HG03432 (cell line): ENCODE data around the gene TNNI3.
"Not testable (repeated sequence)": the region's sequence is repeated elsewhere in the genome, so short reads cannot be mapped to it uniquely, and the experiment has no call there.

Experiments
- ATAC-seq: cut with Tn5 transposase; IDR thresholded peaks from one replicate; pipeline ENCODE4 v1.9.1; 2021; ENCODE audit warnings: mild to moderate bottlenecking, moderate library complexity; ENCODE audit not compliant: unreplicated experiment

The TNNI3 gene

DNA sequence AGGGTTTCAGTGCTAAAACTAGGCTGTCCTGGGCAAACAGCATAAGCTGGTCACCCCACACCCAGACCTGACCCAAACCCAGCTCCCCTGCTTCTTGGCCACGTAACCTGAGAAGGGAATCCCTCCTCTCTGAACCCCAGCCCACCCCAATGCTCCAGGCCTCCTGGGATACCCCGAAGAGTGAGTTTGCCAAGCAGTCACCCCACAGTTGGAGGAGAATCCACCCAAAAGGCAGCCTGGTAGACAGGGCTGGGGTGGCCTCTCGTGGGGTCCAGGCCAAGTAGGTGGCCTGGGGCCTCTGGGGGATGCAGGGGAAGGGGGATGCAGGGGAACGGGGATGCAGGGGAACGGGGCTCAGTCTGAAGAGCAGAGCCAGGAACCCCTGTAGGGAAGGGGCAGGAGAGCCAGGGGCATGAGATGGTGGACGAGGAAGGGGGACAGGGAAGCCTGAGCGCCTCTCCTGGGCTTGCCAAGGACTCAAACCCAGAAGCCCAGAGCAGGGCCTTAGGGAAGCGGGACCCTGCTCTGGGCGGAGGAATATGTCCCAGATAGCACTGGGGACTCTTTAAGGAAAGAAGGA is 42.9 kb downstream of the TNNI3 start:
- no peak for ATAC-seq

DNA sequence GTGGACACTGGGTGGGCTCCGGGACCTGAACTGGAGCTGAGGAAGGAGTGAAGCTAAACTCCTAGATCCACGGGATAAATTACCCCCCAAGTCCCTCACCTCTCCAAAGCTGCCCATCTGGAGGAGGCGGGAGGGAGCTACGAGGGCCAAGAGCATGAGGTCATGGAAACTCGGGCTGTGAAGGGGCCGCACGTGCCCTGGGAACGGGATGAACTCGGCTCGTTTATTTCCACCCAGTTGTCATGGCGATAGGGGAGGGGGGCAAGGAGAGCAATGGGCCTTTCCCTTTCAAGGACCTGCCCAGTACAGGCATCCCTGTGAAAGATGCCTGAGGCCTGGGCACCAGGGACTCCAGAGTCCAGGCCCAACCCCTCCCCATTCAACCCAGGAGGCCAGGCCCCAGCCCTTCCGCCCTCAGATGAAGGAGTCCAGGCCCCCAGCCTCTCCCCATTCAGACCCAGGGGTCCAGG is 43.9 kb downstream of the TNNI3 start:
- ATAC-seq: no peak

DNA sequence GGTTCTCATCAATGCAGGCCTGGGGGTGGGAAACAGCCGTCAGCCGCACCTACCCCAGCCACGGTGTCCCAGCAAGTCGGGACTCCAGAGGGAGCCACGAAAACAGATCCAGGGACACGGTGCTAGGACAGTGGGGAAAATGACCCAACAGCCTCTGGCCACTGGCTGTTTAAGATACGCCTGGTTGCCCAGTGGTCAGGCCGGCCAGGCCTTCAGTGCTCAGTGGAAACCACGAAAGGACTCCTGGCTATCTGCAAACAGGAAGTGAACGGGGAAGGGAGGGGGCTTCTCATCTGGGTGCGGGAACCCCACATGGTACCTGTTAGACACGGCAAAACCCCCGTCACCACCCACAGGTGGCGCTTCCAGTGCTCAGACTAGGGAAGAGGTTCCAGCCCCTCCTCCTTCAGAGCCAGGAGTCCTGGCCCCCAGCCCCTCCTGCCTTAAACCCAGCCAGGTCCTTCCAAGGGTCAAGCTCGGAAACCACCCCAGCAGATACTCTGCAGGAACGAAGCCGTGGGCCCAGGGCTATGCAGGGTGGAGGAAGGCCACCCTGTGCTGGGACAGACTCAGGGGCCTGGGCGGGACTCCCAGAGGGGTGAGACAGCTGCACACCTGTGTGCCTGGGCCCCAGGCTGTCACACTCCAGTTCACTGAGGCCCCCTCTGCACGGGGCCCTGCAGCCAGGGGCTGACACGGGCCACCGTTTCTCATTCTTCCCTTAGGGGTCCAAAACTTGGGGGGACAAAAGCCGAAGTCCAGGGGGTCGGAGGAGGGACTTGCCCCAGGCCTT is 44.6 kb downstream of the TNNI3 start:
- ATAC-seq: no peak

DNA sequence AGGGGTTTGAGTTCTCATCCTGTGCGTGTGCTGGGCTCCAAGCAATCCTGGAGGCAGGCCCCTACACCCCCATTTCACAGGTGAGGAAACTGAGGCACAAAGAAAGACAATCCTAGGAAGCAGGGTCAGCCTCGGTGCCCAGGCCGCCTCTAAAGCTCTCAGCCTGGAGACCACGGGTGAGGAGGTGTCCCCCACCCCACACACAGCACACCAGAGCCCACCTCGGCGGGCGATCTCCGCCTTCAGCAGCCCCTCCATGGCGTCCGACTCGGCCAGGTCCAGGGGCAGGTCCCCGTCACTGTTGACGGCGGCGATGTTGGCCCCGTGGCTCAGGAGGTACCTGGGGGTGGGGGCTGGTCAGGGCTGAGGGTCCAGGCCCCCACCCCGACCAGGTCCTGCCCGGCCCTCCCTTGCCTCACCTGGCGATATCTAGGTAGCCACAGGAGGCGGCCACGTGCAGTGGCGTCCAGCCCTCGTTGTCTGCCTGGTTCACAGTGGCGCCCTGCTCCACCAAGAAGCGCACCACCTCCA is 45.2 kb downstream of the TNNI3 start:
- ATAC-seq: no peak

DNA sequence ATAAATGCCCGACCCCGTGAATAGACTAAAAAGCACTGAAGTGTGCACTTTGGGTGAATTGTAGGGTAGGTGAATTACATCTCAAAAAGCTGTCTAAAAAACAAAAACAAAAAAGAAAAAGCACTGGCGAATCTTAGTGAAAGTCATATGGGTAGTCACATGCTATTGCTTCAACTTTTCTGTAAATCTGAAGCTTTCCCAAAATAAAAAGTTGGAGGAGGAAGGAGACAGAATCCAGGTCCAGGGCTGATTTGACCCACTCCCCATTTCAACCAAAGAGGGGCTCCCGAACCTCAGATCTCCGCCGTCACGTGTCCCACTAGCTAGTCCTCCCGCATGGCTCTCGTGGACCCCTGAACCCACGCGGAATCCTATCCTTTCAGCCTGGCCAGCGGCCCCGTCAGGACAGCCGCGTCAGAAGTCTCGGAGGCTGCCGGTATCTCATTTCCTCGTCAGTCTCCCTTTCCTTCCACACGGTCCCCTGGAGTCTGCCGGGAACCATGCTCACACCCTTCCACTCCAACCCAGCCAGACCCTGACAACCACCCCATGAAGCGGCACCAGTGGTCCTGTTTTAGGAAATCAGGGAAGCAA is 46.2 kb downstream of the TNNI3 start:
- no peak for ATAC-seq

DNA sequence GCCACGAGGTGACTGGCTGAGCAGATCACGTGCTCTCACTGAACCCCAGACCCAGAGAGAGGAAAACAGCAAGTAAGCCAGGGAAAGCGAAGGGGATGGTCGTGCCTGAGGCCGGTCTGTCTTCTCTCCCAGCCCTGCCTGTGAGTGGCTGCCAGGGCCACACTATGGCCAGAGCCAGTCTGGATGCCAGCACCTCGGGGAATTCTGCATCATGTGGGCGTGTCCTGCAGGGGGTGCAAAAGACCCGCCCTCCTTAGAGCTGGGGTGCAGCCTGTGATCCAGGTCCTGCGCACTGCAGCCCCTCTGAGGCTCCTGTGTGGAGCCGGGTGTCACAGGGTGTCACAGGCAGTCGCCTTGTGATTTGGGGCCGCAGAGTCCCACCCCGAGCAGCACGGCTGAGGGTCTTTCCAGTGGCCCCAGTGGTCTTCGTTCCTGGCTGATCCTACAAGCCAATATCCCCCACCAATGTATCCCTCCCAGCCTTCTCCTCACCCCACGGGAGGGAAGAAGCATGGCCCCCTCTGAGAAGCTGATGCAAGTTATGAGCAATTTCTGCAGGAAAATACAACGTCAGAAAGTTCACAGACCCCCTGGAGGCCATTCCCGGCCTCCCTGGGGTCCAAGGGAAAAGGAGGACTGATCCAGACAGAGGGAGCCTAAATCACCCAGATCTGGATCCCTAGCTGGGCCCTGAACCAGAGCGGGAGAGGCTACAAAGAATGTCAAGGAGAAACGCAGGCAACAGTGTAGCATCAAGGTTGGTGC is 47.8 kb downstream of the TNNI3 start:
- ATAC-seq: no peak

DNA sequence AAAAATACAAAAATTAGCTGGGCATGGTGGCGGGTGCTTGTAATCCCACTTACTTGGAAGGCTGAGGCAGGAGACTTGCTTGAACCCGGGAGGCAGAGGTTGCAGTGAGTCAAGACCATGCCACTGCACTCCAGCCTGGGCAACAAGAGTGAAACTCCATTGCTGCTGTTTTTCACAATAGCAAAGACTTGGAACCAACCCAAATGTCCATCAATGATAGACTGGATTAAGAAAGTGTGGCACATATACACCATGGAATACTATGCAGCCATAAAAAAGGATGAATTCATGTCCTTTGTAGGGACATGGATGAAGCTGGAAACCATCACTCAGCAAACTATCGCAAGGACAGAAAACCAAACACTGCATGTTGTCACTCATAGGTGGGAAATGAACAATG is 50.3 kb downstream of the TNNI3 start:
- ATAC-seq: not testable (repeated sequence)

DNA sequence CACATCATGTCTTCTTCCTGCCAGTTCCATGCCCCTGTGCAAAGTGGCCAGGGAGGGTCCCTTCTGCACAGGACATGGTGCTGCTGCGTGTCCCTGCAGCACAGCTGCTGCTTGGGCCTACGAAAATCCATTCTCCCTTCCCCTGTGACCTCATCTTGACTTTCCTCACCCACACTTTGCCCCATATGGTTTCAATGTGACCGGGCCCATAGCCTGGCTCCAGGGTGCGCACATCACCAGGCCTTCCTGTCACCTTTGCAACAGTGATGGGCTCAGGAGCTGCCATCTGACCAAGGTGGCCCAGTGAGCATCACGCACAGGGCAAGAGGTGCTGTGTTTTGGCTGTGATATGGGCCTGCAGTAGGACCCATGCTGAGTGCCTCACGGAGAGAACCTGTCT is 50.9 kb downstream of the TNNI3 start:
- no peak for ATAC-seq

DNA sequence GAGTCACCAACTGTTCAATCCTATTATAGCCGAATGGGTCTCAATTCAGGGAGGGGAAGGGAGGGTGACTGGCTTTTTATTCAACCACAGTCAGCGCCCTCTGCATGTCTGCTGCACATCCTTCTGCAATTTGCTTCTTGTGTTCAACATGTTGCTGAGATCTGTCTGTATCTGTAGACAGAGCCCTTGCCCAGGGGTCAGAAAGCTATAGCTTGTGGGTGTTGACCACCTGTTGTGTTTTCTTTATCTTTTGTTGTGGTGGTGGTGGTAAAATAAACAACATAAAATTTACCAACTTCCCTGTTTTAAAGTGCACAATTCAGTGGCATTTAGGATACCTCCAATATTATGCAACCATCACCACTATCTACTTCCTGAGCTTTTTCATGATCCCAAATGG is 52.3 kb downstream of the TNNI3 start:
- ATAC-seq: no peak

DNA sequence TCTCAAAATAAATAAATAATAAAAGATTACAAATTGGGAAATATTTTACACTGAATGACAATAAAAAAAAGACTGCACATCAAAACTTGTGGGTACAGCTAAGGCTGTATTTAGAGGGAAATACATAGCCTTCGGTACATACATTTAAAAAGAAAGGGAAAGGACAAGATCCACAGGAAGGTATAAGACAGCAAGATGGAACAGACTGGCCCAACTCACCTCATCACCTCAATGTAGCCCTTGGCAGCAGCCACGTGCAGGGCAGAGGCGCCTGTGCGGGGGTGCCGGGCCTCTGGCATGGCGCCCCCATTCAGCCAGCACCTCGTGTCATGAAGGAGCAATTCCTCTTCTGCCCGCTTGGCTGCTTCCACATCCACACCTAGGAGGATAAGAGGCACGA is 54.3 kb downstream of the TNNI3 start:
- ATAC-seq: no peak
